GM12891 (cell line): ENCODE results near the gene AMOTL2.

Experiments used
- POLR2A ChIP-seq: IDR thresholded peaks from 2 replicates; pipeline ENCODE4 v1.6.1; 2011; ENCODE audit warnings: low read depth, low read length, control low read depth
- POLR2AphosphoS5 ChIP-seq: IDR thresholded peaks from 2 replicates; pipeline ENCODE4 v1.6.1; 2011; ENCODE audit warnings: low read depth, low read length, control low read depth
- POU2F2 ChIP-seq: IDR thresholded peaks from 2 replicates; pipeline ENCODE4 v1.6.1; 2011; ENCODE audit warnings: low read depth, mild to moderate bottlenecking, control low read depth, low read length, moderate library complexity
- SPI1 ChIP-seq: IDR thresholded peaks from 2 replicates; pipeline ENCODE4 v1.6.1; 2011; ENCODE audit warnings: low read depth, low read length, control low read depth
- TAF1 ChIP-seq: IDR thresholded peaks from 2 replicates; pipeline ENCODE4 v1.6.1; 2011; ENCODE audit warnings: low read depth, low read length, control low read depth

GRCh38 chr3:134419960-134420321 is 45.7 kb upstream of the AMOTL2 start:
- TF ChIP-seq POLR2AphosphoS5 (no peak), POLR2A (no peak), TAF1 (no peak), SPI1 (no peak), POU2F2 (no peak)
